Stimulated activated CD4-positive, alpha-beta T cell treated with anti-CD3 and anti-CD28 coated beads, Interleukin-1b, Interleukin-23, amount 100 ng/mL, for 4 hours (primary cell): Measurements from ENCODE around the gene NPC1L1.

Experiments
- DNase-seq, 2 donors: peaks; one replicate each; pipeline ENCODE4 v3.0.0-alpha.2; 2020; ENCODE audit warnings: low read depth in 2 of 2

NPC1L1 gene

GRCh38 chr7:44471850-44472249 lies 69.3 kb downstream of the NPC1L1 start:
- DNase-seq, result no peak

DNA sequence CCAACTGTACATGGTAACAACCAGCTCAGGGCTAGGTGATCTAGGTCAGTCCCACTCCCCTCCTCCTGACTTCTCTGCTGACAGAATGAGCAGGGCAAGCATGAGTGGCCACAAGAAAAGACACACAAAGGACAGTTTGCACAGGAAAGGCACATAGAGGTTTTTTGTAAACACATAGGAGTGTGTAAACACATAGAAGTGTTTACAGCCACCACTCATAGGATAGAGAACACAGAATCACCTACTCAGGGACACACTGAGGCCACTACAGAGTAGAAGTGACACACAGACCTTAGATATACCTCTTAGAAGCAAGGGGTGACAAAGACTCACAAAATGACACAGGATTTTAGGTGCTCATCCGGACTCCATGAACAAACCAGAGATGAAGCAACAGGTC lies 69.7 kb downstream of the NPC1L1 start:
- no peak for DNase-seq

DNA sequence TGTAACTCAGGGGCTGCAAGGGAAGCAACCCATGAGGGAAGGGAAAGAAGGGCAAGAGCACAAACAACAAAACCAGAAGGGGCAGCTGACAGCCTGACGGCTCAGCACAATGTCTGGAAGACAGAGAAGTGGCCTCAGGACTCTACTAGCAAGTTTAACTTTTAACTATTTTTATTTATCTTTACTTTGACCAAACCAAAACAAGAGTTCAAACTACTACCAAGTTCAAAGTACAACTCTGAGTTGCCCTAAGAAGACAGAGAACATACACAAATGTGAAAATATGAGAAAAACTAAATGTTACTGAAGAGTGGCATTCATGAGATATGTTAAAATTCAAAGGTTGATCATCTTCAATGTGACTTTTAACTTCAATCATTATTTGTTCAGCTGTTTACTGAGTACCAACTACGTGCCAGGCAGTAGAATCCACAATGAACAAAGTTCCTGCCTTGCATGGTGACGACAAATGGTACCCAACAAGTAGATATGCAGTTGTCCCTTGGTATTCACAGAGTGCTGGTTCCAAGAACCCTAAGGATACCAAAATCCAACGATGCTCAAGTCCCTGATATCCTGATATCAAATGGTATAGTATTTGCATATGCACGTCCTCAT lies 70.4 kb downstream of the NPC1L1 start:
- DNase-seq, result no peak

DNA sequence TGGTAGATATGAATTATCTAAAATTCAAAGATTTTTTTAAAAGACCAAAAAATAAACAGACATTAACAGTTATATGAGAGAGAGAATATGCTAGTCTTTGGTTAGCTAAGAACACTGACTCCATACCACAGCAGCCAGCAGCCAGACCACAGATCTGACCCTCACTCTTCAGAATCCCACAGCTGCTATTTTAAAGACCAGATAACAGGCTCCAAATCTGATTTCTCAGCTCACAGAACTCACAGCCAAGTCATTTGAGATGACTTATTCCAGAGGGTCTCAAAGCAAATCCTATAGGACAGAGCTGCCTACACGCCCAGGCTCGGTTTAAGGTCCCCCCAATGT lies 71.0 kb downstream of the NPC1L1 start:
- no peak for DNase-seq

DNA sequence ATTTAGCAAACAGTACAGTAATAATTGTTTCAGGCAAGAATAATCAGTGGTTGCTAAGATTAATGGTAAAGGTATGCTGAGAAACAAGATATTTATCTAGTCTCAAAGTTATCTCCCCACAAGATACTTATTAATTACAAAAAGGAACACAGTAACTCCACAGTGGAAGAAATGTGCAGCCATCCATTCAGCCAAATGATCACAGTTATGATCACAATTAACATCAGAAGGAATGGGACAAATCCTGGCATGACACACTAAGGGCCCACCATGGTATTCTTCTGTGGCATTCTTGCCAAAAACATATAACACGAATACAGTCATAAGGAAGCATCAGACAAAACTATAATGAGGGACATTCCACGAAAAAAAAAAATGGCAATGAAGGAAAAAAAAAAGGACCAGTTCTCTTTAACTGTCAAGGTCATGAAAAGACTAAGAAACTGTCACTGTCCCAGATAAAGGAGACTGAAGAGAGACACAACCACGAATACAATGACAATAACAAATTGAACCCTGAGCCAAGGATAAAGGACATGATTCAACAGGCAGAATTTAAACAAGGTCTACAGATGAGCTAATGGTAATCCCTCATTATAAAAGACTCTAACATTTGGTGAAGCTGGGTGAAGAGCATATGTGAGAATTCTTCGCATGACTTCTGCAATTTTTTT lies 71.5 kb downstream of the NPC1L1 start:
- DNase-seq, result no peak

- no peak for DNase-seq
Observed at GRCh38 chr7:44467217-44467548, 73.9 kb downstream of the NPC1L1 start.

GRCh38 chr7:44466300-44467216 lies 74.6 kb downstream of the NPC1L1 start:
- no peak for DNase-seq

GRCh38 chr7:44465490-44465889 lies 75.6 kb downstream of the NPC1L1 start:
- DNase-seq, result no peak

GRCh38 chr7:44463169-44463808 lies 77.8 kb downstream of the NPC1L1 start:
- no peak for DNase-seq
